ENCODE measurements around the gene CERS4. TPM values are rescaled to one million over a fixed set of nuclear protein-coding genes. Genes with fewer than 3 reads are reported as not detected.

CERS4 gene
- total RNA-seq, 4 donors from 2014 or later: 56.9 to 73.5 (median 67.1) TPM

- Histone ChIP-seq H3K27me3 (no peaks in the 10 kb centered on the region), H3K9me3 (no peaks in the 10 kb centered on the region), H3K4me3 (no peak overlapping the region), H3K36me3 (peaks cover 0 to 59% (median 4%) of the 10 kb centered on the region in 3 donors), H3K4me1 (peaks cover 0 to 22% (median 6%) of the 10 kb centered on the region in 4 donors), H3K27ac (no peak overlapping the region)
- DNase-seq (ENCODE audit: low spot score in 2 of 2): no peak
- WGBS, 2 donors: 89 to 92% methylated on average over 17 to 18 of the region's 18 CpGs
- TF ChIP-seq POLR2A (IDR thresholded peaks at IDR 0.05) (no peak), EP300 (IDR thresholded peaks at IDR 0.05) (no peak), CTCF (IDR thresholded peaks at IDR 0.05) (no peak)
These were observed 46.4 kb downstream of the CERS4 start for GRCh38 chr19:8255426-8256125.

GRCh38 chr19:8256276-8257051 is 47.3 kb downstream of the CERS4 start:
- Histone ChIP-seq H3K9me3 (no peaks in the 10 kb centered on the region), H3K4me3 (no peak overlapping the region), H3K36me3 (peaks cover 0 to 64% (median 4%) of the 10 kb centered on the region in 3 donors), H3K27me3 (no peaks in the 10 kb centered on the region), H3K27ac (no peak overlapping the region), H3K4me1 (peaks cover 0 to 13% (median 0%) of the 10 kb centered on the region in 4 donors)
- 95 to 97% methylated on average over 15 of the region's 15 CpGs for WGBS, 2 donors
- no peak for DNase-seq (ENCODE audit: low spot score in 2 of 2)
- TF ChIP-seq EP300 (IDR thresholded peaks at IDR 0.05): no peak
- no peak for TF ChIP-seq POLR2A (IDR thresholded peaks at IDR 0.05)
- TF ChIP-seq CTCF (IDR thresholded peaks at IDR 0.05): no peak

GRCh38 chr19:8257052-8257443 is 47.9 kb downstream of the CERS4 start:
- DNase-seq (ENCODE audit: low spot score in 2 of 2): no peak
- Histone ChIP-seq H3K9me3 (no peaks in the 10 kb centered on the region), H3K36me3 (peaks cover 0 to 70% (median 4%) of the 10 kb centered on the region in 3 donors), H3K27me3 (no peaks in the 10 kb centered on the region), H3K4me1 (peaks cover 0 to 7% (median 0%) of the 10 kb centered on the region in 4 donors), H3K4me3 (no peak overlapping the region), H3K27ac (no peak overlapping the region)
- 33 to 66% methylated on average over 5 of the region's 5 CpGs for WGBS, 2 donors
- TF ChIP-seq CTCF (IDR thresholded peaks at IDR 0.05) (no peak), POLR2A (IDR thresholded peaks at IDR 0.05) (no peak), EP300 (IDR thresholded peaks at IDR 0.05) (no peak)

GRCh38 chr19:8259142-8259921 is 50.2 kb downstream of the CERS4 start:
- no peak overlapping the region for H3K4me3 ChIP-seq
- H3K27ac ChIP-seq: no peak overlapping the region
- H3K36me3 ChIP-seq: peaks cover 0 to 83% (median 4%) of the 10 kb centered on the region in 3 donors
- TF ChIP-seq CTCF (IDR thresholded peaks at IDR 0.05) (no peak), EP300 (IDR thresholded peaks at IDR 0.05) (no peak), POLR2A (IDR thresholded peaks at IDR 0.05) (no peak)
- 86 to 91% methylated on average over 11 of the region's 11 CpGs for WGBS, 2 donors
- no peaks in the 10 kb centered on the region for H3K4me1 ChIP-seq
- no peaks in the 10 kb centered on the region for H3K27me3 ChIP-seq
- H3K9me3 ChIP-seq: no peaks in the 10 kb centered on the region
- no peak for DNase-seq (ENCODE audit: low spot score in 2 of 2)

All from tibial nerve (tissue), 4 donors.